ENCODE data around the gene GSTA5. TPM values are rescaled to one million over a fixed set of nuclear protein-coding genes. Genes with fewer than 3 reads are reported as not detected.
"Not testable (repeated sequence)": the region's sequence is repeated elsewhere in the genome, so short reads cannot be mapped to it uniquely, and the experiment has no call there.

Gene GSTA5
- total RNA-seq, 1 donor from 2014 or later, result not detected

DNA sequence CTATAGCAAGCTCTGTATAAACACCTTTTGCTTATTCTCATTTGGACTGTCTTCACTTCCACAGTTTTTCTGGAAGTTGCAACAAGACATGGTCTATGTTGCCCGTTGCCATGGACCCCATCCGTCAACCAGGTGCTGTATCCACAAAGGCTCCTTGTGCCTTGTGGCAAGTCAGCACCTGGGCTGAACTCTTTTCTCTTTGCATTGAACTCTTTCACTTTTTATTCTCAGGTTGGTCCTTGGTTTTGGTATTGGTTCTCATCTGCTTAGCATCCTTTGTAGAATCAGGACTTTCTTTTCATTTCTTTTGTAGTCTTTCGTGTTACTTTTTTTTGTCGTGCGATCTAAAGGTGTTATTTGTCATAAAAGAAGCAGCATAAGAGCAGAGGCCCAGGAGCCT, 32.0 kb downstream of the GSTA5 start:
- Mint-ChIP-seq H3K4me3 (ENCODE audit: unreplicated experiment) (no peak overlapping the region), H3K36me3 (ENCODE audit: low read depth) (no peaks in the 10 kb centered on the region), H3K27me3 (ENCODE audit: low read depth) (peaks cover 5% of the 10 kb centered on the region), H3K27ac (ENCODE audit: unreplicated experiment) (no peak overlapping the region), H3K9me3 (ENCODE audit: low read depth) (no peaks in the 10 kb centered on the region), H3K4me1 (ENCODE audit: low read depth) (peaks cover 3% of the 10 kb centered on the region)
- DNase-seq (ENCODE audit: low spot score), result no peak
- TF ChIP-seq, protein P1, sequence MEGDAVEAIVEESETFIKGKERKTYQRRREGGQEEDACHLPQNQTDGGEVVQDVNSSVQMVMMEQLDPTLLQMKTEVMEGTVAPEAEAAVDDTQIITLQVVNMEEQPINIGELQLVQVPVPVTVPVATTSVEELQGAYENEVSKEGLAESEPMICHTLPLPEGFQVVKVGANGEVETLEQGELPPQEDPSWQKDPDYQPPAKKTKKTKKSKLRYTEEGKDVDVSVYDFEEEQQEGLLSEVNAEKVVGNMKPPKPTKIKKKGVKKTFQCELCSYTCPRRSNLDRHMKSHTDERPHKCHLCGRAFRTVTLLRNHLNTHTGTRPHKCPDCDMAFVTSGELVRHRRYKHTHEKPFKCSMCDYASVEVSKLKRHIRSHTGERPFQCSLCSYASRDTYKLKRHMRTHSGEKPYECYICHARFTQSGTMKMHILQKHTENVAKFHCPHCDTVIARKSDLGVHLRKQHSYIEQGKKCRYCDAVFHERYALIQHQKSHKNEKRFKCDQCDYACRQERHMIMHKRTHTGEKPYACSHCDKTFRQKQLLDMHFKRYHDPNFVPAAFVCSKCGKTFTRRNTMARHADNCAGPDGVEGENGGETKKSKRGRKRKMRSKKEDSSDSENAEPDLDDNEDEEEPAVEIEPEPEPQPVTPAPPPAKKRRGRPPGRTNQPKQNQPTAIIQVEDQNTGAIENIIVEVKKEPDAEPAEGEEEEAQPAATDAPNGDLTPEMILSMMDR (IDR thresholded peaks at IDR 0.05), result no peak

DNA sequence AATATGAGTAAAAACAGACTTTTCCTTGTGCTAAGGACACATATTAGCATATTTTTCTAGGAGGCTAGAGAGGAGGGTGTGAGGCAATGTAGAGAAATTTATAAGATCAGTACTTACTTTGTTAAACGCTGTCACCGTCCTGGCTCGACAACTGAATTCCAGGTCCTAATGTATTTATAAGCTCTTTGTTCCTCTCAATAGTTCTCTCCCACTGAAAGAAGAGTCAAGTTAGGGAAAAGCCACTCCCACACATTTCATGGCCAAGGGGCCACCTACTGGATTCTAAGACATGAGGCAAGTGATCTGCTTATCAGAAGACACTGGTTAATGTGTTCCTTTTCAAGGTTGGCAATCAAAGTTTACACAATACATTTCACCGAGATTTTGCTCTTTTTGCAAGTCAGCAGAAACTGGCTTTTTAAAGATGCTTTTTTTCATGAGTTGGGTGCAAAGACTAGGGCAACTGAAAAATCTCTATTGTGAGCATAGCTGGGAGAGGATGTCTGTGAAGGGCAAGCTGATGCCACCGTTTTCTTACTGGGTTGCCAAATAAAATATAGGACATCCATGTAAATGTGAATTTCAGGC, 36.9 kb downstream of the GSTA5 start, which contains the start of gene GSTA1:
TSS of gene GSTA1 (minus strand) at position 149 of the 588 bp plus-strand sequence. CDS start 4,549 bp downstream, outside the sequence.
- Mint-ChIP-seq H3K4me1 (ENCODE audit: low read depth) (peaks cover 11% of the 10 kb centered on the region), H3K27me3 (ENCODE audit: low read depth) (peaks cover 11% of the 10 kb centered on the region)
- H3K9me3 Mint-ChIP-seq (ENCODE audit: low read depth); DNase-seq (ENCODE audit: low spot score); H3K27ac Mint-ChIP-seq (ENCODE audit: unreplicated experiment); H3K36me3 Mint-ChIP-seq (ENCODE audit: low read depth); H3K4me3 Mint-ChIP-seq (ENCODE audit: unreplicated experiment): not testable (repeated sequence)

DNA sequence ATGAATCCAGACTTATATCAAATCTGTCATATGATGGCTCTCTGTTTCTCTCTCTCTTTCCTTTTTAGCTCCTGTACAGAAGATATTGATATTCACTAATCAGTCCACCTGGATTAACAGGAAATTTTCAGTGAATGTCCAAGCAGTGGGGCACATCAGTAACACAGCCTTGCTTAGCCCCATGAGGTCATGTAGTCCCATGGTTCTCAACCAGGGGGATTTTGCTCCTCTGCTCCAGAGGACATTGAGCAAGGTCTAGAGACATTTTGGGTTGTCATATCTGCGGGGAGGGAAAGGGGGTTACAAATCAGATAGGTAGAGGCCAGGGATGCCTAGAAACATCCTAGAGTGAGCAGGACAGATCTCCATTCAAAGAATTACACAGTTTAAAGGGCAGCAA, 37.8 kb downstream of the GSTA5 start:
- Mint-ChIP-seq H3K27me3 (ENCODE audit: low read depth) (peaks cover 11% of the 10 kb centered on the region), H3K4me3 (ENCODE audit: unreplicated experiment) (no peak overlapping the region), H3K4me1 (ENCODE audit: low read depth) (peaks cover 11% of the 10 kb centered on the region), H3K9me3 (ENCODE audit: low read depth) (no peaks in the 10 kb centered on the region), H3K27ac (ENCODE audit: unreplicated experiment) (no peak overlapping the region), H3K36me3 (ENCODE audit: low read depth) (no peaks in the 10 kb centered on the region)
- TF ChIP-seq, protein P1 (IDR thresholded peaks at IDR 0.05), result no peak
- DNase-seq (ENCODE audit: low spot score), result no peak

DNA sequence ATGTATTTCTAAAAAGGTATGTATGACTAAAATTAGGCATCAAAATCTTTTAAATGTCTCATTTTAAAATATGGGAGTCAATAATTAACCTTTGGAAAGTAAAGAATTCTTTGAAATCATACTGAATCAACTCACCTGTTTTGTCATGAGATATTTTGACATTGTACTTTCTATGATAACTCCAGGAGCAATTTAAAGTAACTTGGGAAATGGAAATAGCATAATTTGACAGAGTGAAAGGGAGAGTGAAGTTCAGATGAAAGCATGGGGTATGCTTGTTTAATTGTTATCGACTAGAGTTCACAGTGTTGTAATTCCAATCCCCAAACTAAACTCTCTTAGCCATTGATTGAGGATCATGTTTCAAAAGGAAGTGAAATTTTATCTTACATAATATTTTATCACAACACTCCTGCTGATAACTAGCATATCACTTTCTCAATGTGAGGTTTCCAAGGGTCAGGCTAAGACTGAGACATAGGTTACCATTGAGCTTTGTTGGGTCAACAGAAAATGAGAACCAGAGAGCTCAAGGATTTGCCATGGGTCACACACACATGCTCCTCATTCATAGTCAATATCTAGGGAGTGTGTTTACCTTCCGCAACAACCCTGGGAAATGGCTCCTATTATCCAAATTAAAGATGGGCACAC, 39.3 kb downstream of the GSTA5 start:
- no peak for DNase-seq (ENCODE audit: low spot score)
- Mint-ChIP-seq H3K36me3 (ENCODE audit: low read depth) (no peaks in the 10 kb centered on the region), H3K4me3 (ENCODE audit: unreplicated experiment) (no peak overlapping the region), H3K27me3 (ENCODE audit: low read depth) (peaks cover 14% of the 10 kb centered on the region), H3K27ac (ENCODE audit: unreplicated experiment) (no peak overlapping the region), H3K4me1 (ENCODE audit: low read depth) (peaks cover 11% of the 10 kb centered on the region), H3K9me3 (ENCODE audit: low read depth) (no peaks in the 10 kb centered on the region)
- TF ChIP-seq, protein P1 (IDR thresholded peaks at IDR 0.05), result no peak

DNA sequence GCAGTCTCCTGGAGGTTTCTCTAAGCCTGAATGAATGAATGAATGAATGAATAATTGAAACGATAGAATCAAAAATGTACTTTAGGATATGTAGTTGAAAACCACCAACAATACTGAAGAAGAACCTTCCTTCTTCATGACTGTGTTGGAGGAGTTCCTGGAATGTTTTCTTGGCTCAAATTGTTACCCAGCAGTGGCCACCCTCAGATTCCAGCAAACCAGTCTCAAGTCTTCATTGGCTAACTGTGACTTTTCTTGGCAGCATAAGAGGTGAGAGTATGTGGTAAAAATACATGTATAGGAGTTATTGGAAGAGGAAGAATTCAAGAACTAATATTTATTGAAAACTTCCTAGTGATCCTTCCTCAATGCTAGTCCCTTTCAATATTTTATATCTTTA, 41.3 kb downstream of the GSTA5 start:
- not testable (repeated sequence) for H3K36me3 Mint-ChIP-seq (ENCODE audit: low read depth); H3K9me3 Mint-ChIP-seq (ENCODE audit: low read depth); H3K4me3 Mint-ChIP-seq (ENCODE audit: unreplicated experiment); H3K27ac Mint-ChIP-seq (ENCODE audit: unreplicated experiment); DNase-seq (ENCODE audit: low spot score)
- peaks cover 15% of the 10 kb centered on the region for H3K27me3 Mint-ChIP-seq (ENCODE audit: low read depth)
- peaks cover 11% of the 10 kb centered on the region for H3K4me1 Mint-ChIP-seq (ENCODE audit: low read depth)

DNA sequence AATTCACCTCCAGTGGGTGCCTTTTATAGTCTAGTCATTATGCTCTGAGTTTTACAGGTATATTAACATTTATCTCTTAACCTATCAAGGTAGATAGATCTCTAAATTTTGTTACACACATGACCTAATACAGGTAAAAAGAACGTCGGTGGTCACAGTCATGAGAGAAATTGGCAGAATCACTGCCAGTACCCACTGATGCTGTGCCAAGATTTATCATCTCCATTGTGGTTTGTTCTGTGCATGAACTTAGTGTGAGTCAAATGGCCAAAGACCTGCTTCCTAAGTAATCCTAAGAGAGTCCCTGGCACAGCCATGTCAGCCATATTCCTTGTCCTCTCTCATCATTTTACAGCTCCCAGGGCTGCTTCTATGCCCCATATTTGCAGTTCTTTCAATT, 46.2 kb downstream of the GSTA5 start:
- not testable (repeated sequence) for H3K27me3 Mint-ChIP-seq (ENCODE audit: low read depth); H3K27ac Mint-ChIP-seq (ENCODE audit: unreplicated experiment); DNase-seq (ENCODE audit: low spot score); H3K36me3 Mint-ChIP-seq (ENCODE audit: low read depth); H3K4me3 Mint-ChIP-seq (ENCODE audit: unreplicated experiment); H3K4me1 Mint-ChIP-seq (ENCODE audit: low read depth)
- H3K9me3 Mint-ChIP-seq (ENCODE audit: low read depth), result peaks cover 10% of the 10 kb centered on the region

Measured in chondrocyte (in vitro differentiated cells).